ENCODE results near the gene GADD45GIP1. TPM values are rescaled to one million over a fixed set of nuclear protein-coding genes. Genes with fewer than 3 reads are reported as not detected.

GADD45GIP1 gene
- polyA plus RNA-seq, 3 donors, result 27.4 to 45.9 (median 40.6) TPM

- DNase-seq (ENCODE audit: extremely low read depth in 1 of 11, low read depth in 9 of 11, low spot score in 4 of 11), result no peak
These were observed 7.4 kb downstream of the GADD45GIP1 start for GRCh38 chr19:12949363-12950283.

DNA sequence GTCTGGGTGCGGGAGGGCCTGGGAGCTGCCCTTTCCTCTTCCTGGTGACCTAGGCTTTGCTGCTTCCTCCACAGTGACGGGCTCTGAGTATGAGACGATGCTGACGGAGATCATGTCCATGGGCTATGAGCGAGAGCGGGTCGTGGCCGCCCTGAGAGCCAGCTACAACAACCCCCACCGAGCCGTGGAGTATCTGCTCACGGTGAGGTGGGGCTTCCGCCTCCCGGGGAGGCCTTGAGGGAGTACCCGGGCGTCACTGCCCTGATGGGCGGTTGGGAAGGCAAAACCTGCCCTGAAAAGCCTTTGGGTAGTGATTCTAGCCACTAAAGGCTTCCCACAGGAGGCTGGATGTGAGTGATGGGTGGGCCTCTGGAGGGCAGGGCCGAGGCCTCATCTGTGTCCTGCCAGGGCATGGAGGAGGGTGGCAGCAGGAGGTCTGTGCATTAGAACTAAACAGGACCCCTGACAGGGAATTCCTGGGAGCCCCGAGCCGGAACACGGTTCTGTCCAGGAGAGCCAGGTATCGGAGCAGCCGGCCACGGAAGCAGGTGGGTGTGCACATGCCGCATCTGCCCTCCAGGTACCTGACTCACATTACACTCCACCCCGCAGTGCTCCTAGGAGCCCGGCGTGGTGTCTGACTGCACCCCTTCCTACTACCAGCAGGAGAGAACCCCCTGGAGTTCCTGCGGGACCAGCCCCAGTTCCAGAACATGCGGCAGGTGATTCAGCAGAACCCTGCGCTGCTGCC lies 8.2 kb downstream of the GADD45GIP1 start:
- no peak for DNase-seq (ENCODE audit: extremely low read depth in 1 of 11, low read depth in 9 of 11, low spot score in 4 of 11)

DNA sequence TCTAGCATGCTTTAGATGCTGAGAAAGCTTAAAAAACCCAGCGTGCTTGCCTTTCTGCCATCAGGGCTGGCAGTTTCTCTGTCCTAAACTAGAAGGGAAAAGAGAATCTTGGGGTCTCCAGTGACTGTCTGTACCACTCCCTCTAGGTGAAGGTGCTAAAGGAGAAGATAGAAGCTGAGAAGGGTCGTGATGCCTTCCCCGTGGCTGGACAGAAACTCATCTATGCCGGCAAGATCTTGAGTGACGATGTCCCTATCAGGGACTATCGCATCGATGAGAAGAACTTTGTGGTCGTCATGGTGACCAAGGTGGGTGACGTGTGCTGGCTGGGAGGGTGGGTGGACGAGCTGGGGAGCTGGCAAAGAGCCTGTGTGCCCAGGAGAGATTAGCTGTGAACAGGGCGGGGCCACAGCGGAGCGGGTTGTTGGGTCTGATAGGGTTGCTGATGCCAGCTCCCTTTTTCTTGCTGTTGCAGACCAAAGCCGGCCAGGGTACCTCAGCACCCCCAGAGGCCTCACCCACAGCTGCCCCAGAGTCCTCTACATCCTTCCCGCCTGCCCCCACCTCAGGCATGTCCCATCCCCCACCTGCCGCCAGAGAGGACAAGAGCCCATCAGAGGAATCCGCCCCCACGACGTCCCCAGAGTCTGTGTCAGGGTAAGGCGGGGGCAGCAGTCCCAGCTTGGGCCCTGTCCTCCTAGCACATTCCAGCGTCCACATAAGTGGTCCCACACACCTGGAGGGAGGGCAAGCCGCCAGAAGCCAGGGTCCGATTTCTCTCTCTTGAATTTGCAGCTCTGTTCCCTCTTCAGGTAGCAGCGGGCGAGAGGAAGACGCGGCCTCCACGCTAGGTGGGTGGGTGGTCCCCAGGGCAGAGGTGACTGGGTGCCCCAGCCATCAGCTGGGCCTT lies 9.1 kb downstream of the GADD45GIP1 start:
- DNase-seq (ENCODE audit: extremely low read depth in 1 of 11, low read depth in 9 of 11, low spot score in 4 of 11), result no peak

- no peak for DNase-seq (ENCODE audit: extremely low read depth in 1 of 11, low read depth in 9 of 11, low spot score in 4 of 11)
These were observed 10.1 kb downstream of the GADD45GIP1 start for GRCh38 chr19:12946731-12947496.

DNA sequence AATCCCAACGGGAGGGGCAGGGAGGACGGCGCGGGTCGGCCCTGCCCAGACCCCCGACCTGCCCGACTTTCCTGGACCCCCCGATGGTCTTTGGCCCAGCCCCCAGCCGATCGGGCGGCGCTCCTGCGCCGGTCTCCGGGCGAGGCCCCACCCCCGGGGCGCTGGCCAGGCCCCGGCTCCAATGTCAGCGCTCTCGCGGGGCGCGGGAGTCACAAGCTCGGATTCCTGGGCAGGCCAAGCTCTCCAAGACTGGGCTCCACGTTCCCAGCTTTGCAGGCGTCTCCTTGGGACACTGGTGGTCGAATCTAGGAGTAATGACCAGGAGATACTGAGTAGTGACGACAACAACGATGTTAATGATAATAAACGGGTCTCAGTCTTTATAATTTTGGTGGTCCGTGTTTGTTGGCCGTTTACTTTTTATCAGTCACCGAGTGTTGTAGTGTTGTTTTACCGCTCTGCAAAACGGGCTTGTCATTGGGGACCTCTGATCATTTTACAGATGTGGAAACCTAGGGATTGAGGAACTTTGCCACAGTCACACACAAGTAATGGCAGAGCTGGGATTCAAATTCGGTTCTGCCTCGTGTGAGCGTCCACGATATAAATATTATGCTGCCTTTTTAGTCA lies 10.8 kb downstream of the GADD45GIP1 start:
- DNase-seq (ENCODE audit: extremely low read depth in 1 of 11, low read depth in 9 of 11, low spot score in 4 of 11), result peak in 2 of 11 donors; percentile 48 to 65

- peak; percentile 94 to 99 (median 97) for DNase-seq (ENCODE audit: extremely low read depth in 1 of 11, low read depth in 9 of 11, low spot score in 4 of 11)
These were observed 11.4 kb downstream of the GADD45GIP1 start, which contains the start of gene RAD23A for GRCh38 chr19:12945479-12946091. TSS of gene RAD23A (plus strand) at chr19:12945862. CDS start at chr19:12945949, 87 bp downstream.

DNA sequence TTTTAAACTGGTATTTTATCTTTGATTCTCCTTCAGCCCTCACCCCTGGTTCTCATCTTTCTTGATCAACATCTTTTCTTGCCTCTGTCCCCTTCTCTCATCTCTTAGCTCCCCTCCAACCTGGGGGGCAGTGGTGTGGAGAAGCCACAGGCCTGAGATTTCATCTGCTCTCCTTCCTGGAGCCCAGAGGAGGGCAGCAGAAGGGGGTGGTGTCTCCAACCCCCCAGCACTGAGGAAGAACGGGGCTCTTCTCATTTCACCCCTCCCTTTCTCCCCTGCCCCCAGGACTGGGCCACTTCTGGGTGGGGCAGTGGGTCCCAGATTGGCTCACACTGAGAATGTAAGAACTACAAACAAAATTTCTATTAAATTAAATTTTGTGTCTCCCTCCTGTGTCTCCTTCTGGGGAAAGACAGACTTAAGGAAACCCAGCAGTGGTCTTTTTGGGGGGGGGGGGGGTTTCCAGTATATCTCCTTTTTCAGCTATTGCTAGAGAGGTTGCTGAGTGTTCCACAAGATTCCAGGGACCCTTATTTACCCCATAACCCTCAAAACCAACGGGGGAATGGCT lies 12.8 kb downstream of the GADD45GIP1 start:
- no peak for DNase-seq (ENCODE audit: extremely low read depth in 1 of 11, low read depth in 9 of 11, low spot score in 4 of 11)

GRCh38 chr19:12943437-12944044 lies 13.5 kb downstream of the GADD45GIP1 start:
- DNase-seq (ENCODE audit: extremely low read depth in 1 of 11, low read depth in 9 of 11, low spot score in 4 of 11), result no peak

- no peak for DNase-seq (ENCODE audit: extremely low read depth in 1 of 11, low read depth in 9 of 11, low spot score in 4 of 11)
These were observed 16.1 kb downstream of the GADD45GIP1 start for GRCh38 chr19:12940897-12941296.

GRCh38 chr19:12939975-12940423 lies 17.0 kb downstream of the GADD45GIP1 start:
- no peak for DNase-seq (ENCODE audit: extremely low read depth in 1 of 11, low read depth in 9 of 11, low spot score in 4 of 11)

GRCh38 chr19:12938779-12939601 lies 18.0 kb downstream of the GADD45GIP1 start:
- DNase-seq (ENCODE audit: extremely low read depth in 1 of 11, low read depth in 9 of 11, low spot score in 4 of 11), result no peak

- DNase-seq (ENCODE audit: extremely low read depth in 1 of 11, low read depth in 9 of 11, low spot score in 4 of 11), result peak; percentile 97 to 100 (median 99)
These were observed 18.9 kb downstream of the GADD45GIP1 start, which contains the start of gene CALR for GRCh38 chr19:12937927-12938778. TSS of gene CALR (plus strand) at chr19:12938609. CDS start at chr19:12938680, 71 bp downstream.

DNA sequence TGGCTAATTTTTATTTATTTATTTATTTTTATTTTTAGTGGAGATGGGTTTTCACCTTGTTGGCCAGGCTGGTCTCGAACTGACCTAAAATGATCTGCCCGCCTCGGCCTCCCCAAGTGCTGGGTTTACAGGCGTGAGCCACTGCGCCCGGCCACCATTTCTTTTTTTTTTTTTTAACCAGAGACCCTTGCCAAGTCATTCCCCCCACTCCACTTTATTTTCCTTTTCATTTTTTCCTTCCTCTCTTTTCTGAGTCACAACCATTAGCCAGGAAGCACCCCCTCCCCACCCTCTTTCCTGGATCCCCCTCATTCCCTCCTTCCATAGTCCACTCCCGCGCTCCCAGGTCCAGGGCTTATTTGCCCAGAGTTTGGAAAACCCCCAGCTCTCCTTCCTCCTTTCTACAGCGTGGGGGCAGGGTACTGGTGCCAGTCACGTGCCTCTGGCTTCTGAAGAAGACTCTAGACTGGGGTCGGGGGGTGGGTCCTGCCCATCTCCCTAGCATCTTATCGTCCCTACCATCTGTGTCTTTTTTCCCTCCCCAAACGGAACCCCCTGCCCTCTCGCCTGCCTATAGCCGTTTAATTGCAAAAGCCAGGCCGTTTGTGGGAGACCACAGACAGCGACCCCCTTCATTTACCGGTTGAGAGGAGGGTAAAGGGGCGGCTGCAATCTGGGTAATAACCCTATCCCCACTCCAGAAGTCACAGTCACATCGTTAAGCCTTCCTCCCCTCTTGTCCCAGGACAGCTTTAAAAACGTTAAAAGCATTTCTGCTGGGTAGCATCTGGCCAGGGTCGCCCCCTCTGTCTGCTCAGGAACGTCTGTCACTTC lies 19.7 kb downstream of the GADD45GIP1 start:
- no peak for DNase-seq (ENCODE audit: extremely low read depth in 1 of 11, low read depth in 9 of 11, low spot score in 4 of 11)

GRCh38 chr19:12936582-12936981 lies 20.4 kb downstream of the GADD45GIP1 start:
- DNase-seq (ENCODE audit: extremely low read depth in 1 of 11, low read depth in 9 of 11, low spot score in 4 of 11), result no peak
